ENCODE data around the gene RNF114.

RNF114 gene

DNA sequence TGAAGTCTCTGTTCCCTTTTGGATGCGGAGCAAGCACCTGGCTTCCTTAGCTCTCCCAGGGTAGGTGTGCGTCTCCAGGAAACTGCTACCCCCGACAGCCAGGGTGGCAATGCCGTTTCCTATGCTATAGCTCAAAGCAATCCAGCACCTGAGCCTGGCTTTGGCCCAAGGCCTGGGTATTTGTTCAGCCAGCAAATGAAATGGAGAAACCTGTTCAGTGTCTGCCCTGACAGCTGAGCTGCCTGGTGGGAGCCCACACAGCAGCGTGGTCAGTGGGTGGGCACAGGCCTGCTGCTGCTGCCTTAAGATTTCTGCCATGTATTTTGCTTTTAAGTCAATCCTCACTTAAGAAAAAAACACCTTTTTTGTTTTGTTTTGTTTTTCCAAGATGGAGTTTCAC lies 34.6 kb upstream of the RNF114 start:
- DNase-seq, result no peak

DNA sequence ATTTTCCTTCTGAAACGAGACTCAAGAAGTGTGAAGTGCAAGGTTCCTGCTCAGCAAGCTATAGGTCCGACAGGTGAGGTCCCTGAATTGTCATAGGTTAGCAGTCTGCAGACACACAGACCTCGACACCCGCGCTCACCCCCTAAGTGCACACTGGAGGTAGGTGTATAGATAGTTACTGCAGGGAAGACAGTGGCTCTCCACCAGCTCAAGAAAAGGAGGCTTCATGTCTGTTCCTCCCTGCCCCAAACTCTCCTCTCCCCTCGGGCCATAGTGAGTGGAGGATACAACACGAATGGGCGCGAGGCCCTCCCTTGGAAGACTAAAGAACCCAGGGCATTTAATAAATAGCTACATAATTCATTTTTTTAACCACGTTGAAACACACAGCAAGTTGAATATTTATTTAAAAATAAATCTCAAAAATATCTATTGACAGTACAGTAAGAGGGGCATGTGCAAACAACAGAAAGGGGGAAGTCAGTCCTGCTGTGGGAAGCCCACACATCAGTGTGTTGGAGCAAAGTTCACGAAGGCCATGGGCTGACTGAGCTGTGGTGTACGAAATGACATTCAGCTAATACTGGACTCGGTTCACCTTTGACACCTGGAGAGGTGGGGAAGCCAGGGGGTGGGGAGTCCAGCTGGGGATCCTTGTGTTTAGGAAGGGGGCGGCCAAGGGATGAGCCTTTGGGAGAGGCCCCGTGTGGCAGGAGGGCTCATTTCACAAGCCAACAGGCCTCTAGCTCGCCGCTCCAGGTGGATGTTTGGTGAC lies 31.6 kb upstream of the RNF114 start:
- no peak for DNase-seq

DNA sequence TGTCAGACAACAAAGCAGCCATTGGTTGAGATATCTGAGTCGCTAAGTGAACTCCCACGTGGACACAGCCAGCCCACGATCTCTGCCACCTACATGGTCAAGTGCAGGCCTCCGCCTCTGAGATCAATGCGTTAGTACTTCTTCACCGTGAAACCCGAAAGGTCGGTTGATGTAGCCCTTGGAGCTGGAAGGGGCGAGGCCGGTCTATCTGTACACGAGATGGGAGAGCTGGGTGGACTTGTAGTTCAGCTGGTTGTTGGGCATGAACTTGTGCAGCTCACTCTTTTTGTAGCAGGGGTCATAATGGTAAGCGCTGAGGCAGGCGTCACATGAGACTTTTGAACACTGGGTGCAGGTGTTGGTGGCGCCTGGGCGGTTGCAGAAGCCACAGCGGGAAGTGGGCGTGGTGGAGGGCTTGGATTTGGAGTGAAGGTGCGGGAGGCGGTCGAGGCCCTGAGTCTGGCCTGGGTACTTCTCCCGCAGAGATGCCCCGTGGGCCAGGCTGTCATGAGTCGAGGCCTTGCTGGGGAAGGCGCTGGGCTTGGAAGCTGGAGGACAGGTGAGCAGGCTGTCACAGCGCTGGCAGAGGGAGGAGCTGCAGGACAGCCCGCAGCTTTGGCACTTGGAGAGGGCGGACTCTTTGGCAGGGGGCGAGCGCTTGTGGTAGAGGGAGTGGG lies 30.6 kb upstream of the RNF114 start:
- no peak for DNase-seq

DNA sequence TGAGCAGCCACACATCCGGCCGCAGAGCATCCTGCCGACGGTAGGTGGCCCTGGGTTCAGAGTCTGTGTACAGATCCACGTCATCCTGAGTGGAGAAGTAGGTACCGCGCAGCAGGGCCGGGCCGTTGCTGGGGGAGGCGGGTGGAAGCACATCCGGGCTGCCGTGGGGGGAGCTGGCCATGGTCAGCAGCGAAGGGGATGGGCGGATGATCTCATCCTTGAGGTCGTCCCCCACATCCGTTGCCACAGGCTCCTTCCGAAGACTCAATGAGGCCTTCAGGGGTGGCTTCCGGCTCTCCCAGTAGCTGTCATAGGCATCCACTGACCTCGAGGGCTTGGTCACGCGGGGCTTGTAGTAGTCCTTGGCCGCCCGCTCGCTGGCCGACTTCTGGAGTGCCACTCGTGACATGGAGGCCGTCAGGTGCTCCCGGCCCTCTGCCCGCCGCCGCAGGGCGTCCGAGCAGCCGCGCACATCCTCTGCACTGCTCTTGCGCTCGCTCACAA lies 30.0 kb upstream of the RNF114 start:
- no peak for DNase-seq

DNA sequence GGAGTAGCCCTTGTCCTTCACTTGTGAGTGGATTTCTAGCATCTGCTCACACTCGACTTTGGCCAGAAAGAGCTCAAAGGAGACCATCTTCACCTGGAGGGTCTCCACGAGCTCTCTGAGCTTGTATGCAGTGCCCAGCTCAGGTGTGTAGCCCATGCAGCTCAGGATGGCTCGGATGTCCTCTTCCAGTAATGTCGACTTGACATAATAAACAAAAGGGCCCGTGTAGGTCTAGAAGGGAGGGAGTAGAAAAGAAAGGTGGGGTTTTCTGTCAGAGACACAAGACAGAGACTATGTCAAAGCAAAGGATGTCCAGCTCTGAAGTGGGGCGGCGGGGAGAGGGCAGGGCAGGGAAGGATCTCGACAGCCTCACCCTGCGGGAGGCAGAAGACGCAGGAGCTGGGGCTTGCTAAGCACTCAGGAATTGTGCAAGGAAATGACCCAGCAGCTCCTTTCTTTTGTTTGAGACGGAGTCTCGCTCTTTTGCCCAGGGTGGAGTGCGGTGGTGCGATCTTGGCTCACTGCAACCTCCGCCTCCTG lies 29.5 kb upstream of the RNF114 start:
- DNase-seq, result no peak

DNA sequence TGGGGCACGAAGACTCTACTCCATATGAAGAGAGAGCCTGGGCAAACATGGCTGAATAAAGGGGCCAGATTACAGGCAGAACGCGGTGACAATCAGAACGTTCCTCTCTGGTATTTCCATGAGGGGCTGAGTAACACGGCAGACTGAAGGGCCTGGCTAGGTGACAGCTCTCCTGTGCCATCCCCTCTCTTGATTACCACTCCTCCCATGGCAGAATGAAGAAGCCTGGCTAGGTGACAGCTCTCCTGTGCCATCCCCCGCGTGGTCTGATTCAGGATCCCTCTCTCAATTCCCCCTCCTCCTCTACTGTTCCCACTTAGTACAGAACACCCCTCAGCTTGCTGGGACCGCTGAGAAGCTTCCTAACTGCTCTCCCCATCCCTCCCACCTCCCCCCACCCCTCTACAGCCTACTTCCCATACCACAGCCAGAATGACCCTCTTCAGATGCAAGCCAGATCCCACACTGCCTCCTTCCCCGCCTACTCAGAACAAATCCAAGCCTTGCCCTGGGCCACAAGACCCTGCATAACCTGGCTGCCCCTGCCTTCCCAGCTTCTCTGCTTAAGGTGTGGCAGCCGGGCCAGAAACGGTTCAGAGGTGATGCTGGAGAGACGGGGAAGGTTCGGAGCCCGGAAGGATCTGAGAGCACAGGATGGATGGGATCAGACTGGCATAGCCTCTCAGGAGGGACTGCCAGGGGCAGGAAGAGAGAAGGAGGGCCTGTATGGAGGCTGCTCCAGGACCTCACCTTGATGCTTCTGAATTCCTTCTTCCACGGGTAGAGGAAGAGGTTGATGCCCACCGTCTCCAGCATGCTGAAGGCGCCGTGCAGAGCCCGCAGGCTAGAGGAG lies 28.6 kb upstream of the RNF114 start:
- DNase-seq, result no peak

DNA sequence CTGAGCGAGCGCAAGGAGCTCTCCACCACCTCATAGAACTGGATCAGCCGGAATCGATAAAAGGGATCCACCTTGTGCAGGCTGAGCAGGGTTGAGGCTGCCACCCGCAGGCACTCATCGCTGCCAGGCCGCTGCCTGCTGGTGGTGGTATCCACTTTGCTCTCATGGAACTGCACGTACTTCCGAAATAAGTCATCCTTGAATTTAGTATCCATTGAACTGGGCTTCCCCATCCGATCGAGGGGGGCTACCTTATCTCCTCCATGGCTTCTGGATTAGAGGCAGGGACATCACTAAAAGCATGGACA lies 28.0 kb upstream of the RNF114 start:
- DNase-seq, result no peak

DNA sequence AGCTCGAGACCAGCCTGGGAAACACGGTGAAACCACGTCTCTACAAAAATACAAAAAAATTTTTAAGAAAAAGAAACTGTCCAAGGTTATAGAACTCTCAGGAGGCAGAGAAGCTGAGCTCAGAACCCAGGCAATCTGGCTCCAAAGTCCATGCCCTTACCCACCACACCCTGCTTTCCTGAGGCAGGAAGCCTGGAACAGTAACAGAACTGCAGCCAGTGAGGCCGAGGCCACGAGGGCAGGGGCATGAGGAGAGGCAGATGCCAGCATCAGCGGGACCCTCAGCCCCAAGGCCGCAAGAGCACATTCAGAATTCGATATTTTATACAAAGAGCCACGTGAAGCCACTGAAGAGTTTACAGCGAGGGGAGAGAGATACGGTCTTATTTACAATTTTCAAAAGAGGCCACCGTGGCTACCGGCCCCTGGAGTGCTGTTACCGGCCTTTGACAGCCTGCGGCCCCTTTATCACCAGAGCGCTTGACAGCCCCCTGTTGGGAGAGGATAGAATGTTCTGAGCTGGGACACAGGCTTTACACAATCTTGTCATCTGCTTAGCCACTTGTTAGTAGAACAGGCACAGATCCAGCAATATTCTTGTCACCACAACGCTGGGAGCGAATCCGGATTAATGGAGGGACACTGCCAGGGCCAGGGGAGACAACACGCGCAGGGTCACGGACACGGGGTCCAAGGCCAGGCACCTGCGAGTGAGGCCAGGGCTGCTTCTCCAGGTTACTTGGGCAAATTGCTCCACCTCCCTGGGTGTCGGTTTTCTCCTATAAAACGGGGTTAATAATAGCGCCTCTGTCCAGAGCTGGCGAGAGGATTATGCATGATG lies 26.5 kb upstream of the RNF114 start:
- DNase-seq, result peak in 25 of 56 donors; percentile 15 to 68 (median 38)

DNA sequence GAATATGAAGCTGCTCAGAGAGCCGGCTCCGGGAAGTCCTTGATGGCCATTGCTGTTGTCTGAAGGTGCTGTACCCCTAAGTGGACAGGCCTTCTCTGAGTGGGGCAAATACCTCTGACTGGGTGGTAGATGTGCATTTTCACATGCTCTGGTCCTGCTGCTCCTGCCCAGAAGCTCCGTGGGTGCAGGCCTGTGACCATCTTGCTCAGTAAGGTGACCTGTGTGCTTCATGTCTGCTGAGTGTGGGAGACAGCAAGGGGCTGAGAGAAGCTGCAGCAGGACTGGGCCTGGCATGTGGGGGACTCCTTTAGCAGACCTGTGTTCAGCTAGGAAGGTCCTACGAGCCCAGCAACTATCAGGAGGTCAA lies 25.9 kb upstream of the RNF114 start:
- DNase-seq, result peak in 1 of 56 donors; percentile 37

DNA sequence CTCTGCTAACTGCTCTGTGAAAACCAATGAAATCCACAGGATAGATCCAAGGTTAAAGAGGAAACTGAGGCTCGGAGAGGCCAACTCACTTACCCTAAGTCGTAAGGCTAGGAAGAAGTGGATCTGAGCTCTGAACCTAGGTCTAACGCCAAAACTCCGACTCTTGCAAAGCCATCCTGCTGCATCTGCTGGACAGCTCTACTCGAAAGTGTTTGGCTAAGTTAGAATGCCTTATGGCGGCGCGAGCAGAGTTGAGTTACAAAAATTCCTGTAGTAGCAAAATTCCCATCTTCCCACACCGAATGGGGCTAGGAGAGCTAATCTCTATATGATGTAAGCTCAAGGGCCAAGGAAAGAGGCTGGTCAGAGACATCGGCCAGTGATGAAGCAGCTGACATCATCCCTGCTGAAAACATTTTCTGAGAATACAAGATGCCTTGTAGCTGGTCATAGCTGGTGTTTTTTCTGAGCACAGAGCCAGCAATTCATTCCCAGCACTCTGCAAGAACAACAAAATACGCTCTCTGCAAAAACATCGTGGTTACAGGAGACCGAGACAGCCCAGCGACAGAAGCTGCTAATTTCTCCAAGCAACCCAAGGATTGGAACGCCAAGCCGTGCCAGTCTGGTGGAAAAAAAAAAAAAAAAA lies 22.7 kb upstream of the RNF114 start:
- peak in 28 of 56 donors; percentile 22 to 68 (median 38) for DNase-seq

DNA sequence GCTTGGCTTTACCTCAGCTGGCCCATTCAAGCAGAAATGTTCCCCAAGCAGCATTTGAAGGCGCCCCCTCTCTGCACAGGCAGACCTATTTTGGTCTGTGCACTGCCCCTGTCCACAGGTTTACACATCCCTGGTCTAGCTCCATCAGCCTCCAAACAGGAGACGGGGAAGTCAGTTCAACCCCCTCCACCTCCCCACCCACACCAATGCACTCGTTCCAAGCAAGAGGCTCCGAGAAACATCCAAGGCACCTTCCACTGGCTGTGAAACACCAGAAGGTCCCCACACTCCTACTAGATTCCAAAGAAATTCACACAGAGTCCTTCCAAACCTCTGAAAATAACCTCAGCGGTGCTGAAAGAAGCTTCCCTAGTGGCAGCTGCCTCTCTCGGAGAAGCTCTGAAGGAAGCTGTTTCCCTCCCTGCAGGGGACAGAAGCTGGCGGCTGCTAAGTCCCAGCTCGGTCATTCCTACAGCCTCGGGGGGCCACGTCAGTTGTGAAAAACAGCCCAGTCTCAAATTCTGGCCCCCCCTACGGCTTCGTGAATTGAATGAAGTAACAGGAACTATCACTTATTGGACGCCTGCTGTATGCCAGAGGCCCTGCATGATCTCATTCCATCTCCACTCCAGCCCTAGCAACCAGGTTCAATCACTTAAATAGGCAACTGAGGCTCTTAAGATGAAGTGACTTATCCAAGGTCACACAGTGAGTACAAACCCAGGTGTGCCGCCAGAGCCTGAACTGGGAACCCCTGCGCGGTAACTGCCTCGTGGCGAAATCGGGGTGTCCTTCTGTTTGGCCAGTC lies 21.7 kb upstream of the RNF114 start:
- peak in 15 of 56 donors; percentile 15 to 50 (median 29) for DNase-seq

DNA sequence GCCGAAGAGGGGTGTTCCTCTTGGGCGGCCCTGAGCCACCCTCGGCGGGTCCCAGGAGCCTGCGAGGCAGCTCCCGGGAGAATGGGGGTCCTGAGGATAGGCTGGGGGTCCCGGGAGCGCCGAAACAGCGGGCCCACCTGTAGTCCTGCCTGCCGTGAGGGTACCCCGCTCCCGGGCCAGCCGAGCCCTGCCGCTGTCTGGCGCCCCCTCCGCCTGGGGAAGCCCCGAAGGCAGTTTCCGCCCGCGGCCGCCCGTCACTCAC lies 21.1 kb upstream of the RNF114 start:
- DNase-seq, result peak in 2 of 56 donors; percentile 47 to 60

DNA sequence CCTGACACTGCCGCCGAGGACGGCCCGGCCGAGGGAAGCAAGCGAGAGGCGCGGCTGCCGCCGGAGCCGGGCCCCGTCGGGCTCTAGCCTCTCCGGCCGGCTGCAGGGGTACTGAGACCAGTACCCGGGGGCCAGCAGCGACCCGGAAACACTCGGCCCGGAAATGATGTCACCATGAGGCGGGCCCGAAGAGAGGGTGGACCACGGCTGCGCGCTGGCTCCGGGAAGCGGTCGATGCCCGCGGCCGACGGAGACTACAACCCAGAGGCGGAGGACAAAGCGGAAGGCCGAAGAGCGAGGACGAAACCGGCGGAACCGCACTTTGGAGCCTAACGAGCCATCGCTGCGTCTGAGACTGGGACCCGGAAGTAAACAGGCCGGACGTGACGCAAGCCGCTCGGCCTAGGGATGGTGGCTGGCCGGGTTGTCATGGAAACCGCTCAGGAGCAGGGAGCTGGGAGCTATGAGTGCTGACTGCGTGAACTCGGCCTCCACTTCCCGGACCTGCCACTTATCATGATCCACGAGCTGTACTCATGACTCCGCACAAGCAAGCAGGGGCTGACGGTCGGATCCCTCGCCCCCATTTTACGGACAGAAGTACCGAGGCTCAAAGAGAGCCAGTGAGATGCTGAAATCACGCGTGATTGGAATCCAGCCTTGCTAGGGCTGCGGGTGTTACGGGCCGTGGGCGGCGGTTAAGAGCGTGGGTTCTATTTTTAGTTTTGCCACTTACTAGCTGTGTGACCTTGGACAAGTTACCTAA lies 20.6 kb upstream of the RNF114 start, which contains the start of gene SPATA2:
Gene SPATA2, minus strand, starts transcription at position 150 of the 766 bp plus-strand sequence. CDS start 7,039 bp downstream, outside the sequence.
- DNase-seq, result peak; percentile 63 to 99 (median 93)

DNA sequence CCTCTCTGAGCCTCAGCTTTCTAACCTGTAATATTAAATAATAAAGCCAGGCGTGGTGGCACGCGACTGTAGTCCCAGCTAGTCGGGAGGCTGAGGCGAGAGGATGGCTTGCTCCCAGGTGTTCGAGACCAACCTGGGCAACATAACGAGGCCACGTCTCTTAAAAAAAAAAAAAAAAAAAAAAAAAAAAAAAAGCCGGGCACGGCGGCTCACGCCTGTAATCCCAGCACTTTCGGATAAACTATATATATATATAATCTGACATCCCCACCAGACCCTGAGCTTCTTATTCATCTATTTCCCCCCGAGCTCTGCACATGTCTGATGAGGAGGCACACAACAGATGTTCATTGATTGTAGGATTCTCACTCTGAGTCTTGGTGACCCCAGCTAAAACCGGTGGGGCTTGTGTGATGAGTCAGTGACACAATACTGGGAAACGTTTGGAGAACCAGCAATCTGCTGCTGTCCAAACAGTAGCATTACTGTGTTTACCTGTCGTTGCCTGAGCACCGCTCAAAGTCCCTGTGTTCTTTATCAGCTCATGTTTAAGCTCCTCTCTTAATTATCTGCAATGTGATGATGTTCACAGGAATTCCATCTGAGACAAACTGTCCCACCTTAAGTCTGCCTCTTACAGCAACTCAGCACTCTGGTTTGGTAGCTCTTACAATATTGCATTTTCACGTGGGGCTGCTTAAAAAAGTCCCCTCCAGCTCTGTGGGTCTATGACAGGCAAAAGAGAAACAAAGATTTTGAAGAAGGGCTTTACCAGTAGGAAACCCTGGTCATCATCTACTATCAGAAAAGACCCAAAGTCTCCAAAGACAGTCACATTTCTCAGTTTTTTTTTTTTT lies 19.8 kb upstream of the RNF114 start:
- no peak for DNase-seq

DNA sequence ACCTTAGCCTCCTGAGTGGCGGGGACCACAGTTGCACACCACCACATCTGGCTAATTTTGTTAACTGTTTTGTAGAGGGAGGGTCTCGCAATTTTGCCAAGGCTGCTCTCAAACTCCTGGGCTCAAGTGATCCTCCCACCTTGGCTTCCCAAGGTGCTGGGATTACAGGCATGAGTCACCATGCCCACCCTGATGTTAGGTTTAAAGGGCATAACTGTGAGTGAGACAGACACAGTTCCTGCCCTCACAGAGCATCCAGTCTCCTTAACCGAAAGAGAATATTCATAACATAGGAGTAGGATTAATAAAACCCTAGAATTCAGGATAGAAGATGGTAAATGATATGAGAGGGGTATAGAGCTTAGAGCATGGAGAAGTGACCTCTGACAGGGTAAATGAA lies 17.8 kb upstream of the RNF114 start:
- DNase-seq, result no peak

DNA sequence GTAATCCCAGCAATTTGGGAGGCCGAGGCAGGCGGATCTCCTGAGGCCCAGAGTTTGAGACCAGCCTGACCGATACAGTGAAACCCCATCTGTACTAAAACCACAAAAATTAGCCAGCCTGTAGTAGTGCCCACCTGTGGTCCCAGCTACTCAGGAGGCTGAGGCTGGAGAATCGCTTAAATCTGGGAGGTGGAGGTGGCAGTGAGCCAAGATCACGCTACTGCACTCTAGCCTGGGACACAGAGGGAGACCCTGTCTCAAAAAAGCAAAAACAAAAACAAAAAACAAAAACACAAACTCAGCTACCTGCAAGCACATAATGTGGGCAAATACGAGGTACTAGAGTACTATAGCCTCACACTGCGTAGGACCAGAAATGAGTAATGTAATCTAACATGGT lies 17.2 kb upstream of the RNF114 start:
- DNase-seq, result no peak

DNA sequence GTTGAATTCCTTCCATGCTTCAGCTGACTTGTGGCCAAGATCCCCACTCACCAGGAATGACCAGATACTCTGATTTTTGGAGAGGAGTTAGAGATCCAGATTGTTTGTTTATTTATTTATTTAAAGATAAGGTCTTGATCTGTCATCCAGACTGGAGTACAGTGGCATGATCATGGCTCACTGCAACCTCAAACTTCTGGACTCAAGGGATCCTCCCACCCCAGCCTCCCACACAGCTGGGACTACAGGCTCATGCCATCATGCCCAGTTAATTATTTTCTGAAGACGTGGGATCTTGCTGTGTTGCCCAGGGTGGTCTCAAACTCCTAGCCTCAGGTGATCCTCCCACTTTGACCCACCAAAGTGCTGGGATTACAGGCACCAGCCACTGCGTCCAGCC lies 16.7 kb upstream of the RNF114 start:
- no peak for DNase-seq

DNA sequence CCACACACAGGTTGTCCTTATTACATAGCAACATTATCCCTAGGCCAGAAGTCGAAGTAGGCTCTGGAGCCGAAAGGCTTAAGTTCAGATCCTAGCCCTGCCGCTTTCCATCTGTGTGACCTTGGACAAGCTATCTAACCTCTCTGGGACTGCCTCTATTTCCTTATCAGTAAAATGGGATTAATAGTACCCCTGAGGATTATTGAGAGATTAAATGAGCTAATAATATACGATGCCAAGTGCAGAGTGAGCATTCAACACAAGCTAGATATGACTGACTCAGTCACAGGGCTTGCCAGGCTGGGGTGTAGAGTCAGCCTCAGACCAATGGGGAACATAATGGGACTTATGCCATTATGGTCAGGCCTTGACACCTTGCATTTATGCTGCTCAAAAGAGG lies 11.9 kb upstream of the RNF114 start:
- no peak for DNase-seq
